ENCODE measurements around the gene LY9.

The LY9 gene

DNA sequence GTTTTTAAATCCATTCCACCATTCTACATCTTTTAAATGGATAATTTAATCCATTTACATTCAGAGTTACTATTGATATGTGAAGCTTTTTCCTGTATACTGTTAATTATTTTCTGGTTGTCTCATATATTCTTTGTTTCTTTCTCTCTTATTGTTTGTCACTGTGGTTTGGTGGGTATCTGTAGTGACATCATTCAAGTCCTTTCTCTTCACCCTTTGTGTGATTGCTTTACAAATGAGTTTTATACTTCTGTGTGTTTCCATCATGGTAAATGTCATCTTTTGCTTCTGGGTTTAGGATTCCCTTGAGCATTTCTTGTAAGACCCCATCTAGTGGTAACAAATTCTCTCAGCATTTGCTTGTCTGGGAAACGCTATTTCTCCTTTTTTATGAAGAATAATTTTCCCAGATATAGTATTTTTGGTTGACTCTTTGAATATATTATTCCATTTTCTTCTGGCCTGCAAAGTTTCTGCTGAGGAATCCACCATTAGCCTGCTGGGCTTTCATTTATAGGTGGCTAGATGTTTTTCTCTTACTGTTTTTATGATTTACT is 10.2 kb downstream of the LY9 start:
- no peak overlapping the region for H3K9ac ChIP-seq (ENCODE audit: low read length)
- peaks cover 6% of the 10 kb centered on the region; the same call in 1 of the 2 replicates for H3K9me3 ChIP-seq (ENCODE audit: control insufficient read depth, insufficient read depth, low read depth, low read length)
- H3K27ac ChIP-seq (ENCODE audit: low read depth, low read length) = no peak overlapping the region
- H3K36me3 ChIP-seq (ENCODE audit: control insufficient read depth, insufficient read depth, low read length) = no peaks in the 10 kb centered on the region
- H3K4me3 ChIP-seq (ENCODE audit: low read depth, low read length) = no peak overlapping the region
- H3K4me1 ChIP-seq (ENCODE audit: control insufficient read depth, insufficient read depth, low read length) = peaks cover 15% of the 10 kb centered on the region; the same call in 1 of the 2 replicates
- no peaks in the 10 kb centered on the region for H3K27me3 ChIP-seq (ENCODE audit: control insufficient read depth, insufficient read depth, low read length)

DNA sequence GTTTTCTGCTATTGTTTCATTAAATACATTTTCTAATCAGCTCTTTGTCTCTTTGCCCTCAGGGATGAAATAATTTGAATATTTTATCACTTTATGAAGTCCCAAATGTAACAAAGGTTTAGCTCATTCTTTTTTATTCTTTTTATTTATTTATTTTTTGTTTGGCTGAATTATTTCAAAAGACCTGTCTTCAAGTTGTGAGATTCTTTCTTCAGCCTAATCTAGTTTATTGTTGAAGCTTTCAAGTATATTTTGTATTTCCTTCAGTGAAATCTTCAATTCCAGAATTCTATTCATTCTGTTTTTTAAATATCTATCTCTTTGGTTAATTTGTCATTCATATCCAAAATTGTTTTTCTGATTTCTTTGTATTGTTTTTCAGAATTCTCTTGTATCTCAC is 10.8 kb downstream of the LY9 start:
- Histone ChIP-seq H3K27ac (ENCODE audit: low read depth, low read length) (no peak overlapping the region), H3K27me3 (ENCODE audit: control insufficient read depth, insufficient read depth, low read length) (no peaks in the 10 kb centered on the region), H3K4me3 (ENCODE audit: low read depth, low read length) (no peak overlapping the region), H3K4me1 (ENCODE audit: control insufficient read depth, insufficient read depth, low read length) (peaks cover 15% of the 10 kb centered on the region; the same call in 1 of the 2 replicates), H3K9me3 (ENCODE audit: control insufficient read depth, insufficient read depth, low read depth, low read length) (peaks cover 6% of the 10 kb centered on the region; the same call in 1 of the 2 replicates), H3K36me3 (ENCODE audit: control insufficient read depth, insufficient read depth, low read length) (no peaks in the 10 kb centered on the region), H3K9ac (ENCODE audit: low read length) (no peak overlapping the region)

DNA sequence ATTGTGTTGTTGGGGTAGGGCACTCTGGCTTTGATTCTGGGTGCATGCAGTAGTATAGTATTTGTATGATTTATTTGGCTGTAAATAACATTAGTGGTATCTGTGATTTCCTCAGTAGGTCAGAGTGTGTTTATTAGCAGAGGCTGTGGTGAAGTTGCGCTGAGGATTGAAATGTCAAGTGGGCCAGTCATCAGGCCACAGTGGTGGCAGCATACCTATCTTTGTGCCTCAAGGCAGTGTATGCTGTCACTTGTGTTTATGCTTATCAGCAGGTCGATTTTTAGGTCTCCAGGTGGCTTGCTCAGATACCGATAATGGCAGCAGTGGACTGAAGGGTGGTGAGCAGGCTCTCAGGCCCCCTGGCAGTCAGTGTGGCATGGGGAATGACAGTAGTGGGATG is 11.3 kb downstream of the LY9 start:
- peaks cover 6% of the 10 kb centered on the region; the same call in 1 of the 2 replicates for H3K9me3 ChIP-seq (ENCODE audit: control insufficient read depth, insufficient read depth, low read depth, low read length)
- H3K27ac ChIP-seq (ENCODE audit: low read depth, low read length) = no peak overlapping the region
- H3K4me3 ChIP-seq (ENCODE audit: low read depth, low read length) = no peak overlapping the region
- no peaks in the 10 kb centered on the region for H3K27me3 ChIP-seq (ENCODE audit: control insufficient read depth, insufficient read depth, low read length)
- H3K4me1 ChIP-seq (ENCODE audit: control insufficient read depth, insufficient read depth, low read length) = peaks cover 15% of the 10 kb centered on the region; the same call in 1 of the 2 replicates
- no peaks in the 10 kb centered on the region for H3K36me3 ChIP-seq (ENCODE audit: control insufficient read depth, insufficient read depth, low read length)
- H3K9ac ChIP-seq (ENCODE audit: low read length) = no peak overlapping the region

DNA sequence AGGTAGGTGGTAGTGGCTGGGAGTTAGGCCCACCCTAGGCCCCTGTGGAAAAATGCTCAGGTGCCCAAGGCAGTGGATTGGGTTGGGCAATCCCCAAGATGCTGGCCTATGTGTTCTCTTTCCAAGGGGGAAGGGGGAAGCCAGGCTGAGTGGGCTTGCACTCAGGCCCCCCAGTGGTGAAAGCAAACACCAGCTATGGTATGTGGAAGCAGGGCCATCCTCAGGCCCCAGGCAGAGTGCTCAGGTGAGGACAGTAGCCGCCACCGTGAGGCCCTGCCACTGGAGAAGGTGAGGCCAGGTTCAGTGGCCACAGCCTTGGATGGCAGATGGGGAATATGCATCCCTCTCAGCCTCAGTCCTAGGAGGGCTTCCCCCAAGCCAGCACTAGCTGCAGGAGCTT is 11.8 kb downstream of the LY9 start:
- H3K4me3 ChIP-seq (ENCODE audit: low read depth, low read length) = no peak overlapping the region
- no peak overlapping the region for H3K9ac ChIP-seq (ENCODE audit: low read length)
- H3K4me1 ChIP-seq (ENCODE audit: control insufficient read depth, insufficient read depth, low read length) = peaks cover 15% of the 10 kb centered on the region; the same call in 1 of the 2 replicates
- peaks cover 6% of the 10 kb centered on the region; the same call in 1 of the 2 replicates for H3K9me3 ChIP-seq (ENCODE audit: control insufficient read depth, insufficient read depth, low read depth, low read length)
- H3K27me3 ChIP-seq (ENCODE audit: control insufficient read depth, insufficient read depth, low read length) = no peaks in the 10 kb centered on the region
- H3K36me3 ChIP-seq (ENCODE audit: control insufficient read depth, insufficient read depth, low read length) = no peaks in the 10 kb centered on the region
- H3K27ac ChIP-seq (ENCODE audit: low read depth, low read length) = no peak overlapping the region

DNA sequence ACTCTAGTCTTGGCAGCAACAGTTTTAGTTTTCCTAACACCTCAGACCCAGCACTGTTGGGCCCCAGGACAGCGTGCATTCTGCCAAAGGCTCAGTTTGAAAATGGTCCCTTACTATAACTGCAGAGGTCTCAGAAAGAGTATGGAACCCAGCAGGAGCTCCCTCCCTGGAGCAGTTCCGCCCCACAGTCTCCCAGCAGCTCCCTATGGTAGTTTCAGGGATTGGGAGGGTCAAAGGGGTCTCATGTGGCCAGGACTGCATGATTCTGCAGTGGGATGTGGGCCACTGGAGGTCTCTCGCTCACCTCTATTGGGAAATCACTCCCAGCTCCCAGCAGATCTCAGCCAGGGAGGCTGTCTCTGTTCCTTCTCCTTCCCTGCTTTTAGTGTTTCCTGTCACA is 12.3 kb downstream of the LY9 start:
- peaks cover 18% of the 10 kb centered on the region for H3K4me1 ChIP-seq (ENCODE audit: control insufficient read depth, insufficient read depth, low read length)
- H3K27me3 ChIP-seq (ENCODE audit: control insufficient read depth, insufficient read depth, low read length) = no peaks in the 10 kb centered on the region
- no peak overlapping the region for H3K27ac ChIP-seq (ENCODE audit: low read depth, low read length)
- no peak overlapping the region for H3K9ac ChIP-seq (ENCODE audit: low read length)
- H3K9me3 ChIP-seq (ENCODE audit: control insufficient read depth, insufficient read depth, low read depth, low read length) = peaks cover 6% of the 10 kb centered on the region; the same call in 1 of the 2 replicates
- H3K4me3 ChIP-seq (ENCODE audit: low read depth, low read length) = no peak overlapping the region
- H3K36me3 ChIP-seq (ENCODE audit: control insufficient read depth, insufficient read depth, low read length) = no peaks in the 10 kb centered on the region

DNA sequence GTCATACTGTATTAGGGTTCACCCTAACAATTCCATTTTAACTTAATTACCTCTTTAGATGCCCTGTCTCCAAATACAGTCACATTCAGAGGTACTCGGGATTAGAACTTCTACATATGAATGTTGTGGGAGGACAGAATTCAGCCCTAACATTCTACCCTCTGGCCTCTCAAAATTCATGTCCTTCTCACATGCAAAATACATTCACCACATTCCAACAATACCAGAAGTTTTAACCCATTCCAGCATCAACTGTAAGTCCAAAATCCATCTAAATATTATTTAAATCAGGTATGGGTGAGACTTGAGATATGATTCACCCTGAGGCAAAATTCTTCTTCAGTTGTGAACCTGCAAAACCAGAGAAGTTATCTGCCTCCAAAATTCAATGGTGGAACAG is 14.5 kb downstream of the LY9 start:
- no peaks in the 10 kb centered on the region for H3K36me3 ChIP-seq (ENCODE audit: control insufficient read depth, insufficient read depth, low read length)
- no peak overlapping the region for H3K9ac ChIP-seq (ENCODE audit: low read length)
- peaks cover 20% of the 10 kb centered on the region for H3K4me1 ChIP-seq (ENCODE audit: control insufficient read depth, insufficient read depth, low read length)
- peaks cover 6% of the 10 kb centered on the region; the same call in 1 of the 2 replicates for H3K9me3 ChIP-seq (ENCODE audit: control insufficient read depth, insufficient read depth, low read depth, low read length)
- H3K27me3 ChIP-seq (ENCODE audit: control insufficient read depth, insufficient read depth, low read length) = no peaks in the 10 kb centered on the region
- no peak overlapping the region for H3K4me3 ChIP-seq (ENCODE audit: low read depth, low read length)
- H3K27ac ChIP-seq (ENCODE audit: low read depth, low read length) = no peak overlapping the region

DNA sequence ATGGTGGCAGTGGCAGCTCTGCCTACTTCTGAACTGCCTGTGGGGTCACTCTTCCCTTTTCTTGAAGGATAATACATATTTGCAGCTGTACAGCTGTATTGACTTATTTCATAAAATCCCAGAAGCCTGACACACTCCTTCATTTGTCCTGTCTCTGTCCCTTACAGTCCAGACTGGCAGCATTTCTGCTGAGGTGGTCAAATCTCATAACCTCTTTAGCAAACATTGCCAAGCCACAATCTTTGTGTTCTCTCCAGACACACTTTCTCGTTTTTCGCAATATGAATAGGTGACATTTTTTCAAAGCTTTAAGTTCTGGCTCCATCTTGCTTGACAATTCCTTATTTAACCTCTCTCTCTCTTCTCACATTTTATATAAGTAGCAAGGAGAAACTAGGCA is 15.2 kb downstream of the LY9 start:
- H3K27me3 ChIP-seq (ENCODE audit: control insufficient read depth, insufficient read depth, low read length) = no peaks in the 10 kb centered on the region
- no peak overlapping the region for H3K27ac ChIP-seq (ENCODE audit: low read depth, low read length)
- no peaks in the 10 kb centered on the region for H3K36me3 ChIP-seq (ENCODE audit: control insufficient read depth, insufficient read depth, low read length)
- H3K4me1 ChIP-seq (ENCODE audit: control insufficient read depth, insufficient read depth, low read length) = peaks cover 20% of the 10 kb centered on the region
- H3K9ac ChIP-seq (ENCODE audit: low read length) = no peak overlapping the region
- no peak overlapping the region for H3K4me3 ChIP-seq (ENCODE audit: low read depth, low read length)
- peaks cover 6% of the 10 kb centered on the region; the same call in 1 of the 2 replicates for H3K9me3 ChIP-seq (ENCODE audit: control insufficient read depth, insufficient read depth, low read depth, low read length)

DNA sequence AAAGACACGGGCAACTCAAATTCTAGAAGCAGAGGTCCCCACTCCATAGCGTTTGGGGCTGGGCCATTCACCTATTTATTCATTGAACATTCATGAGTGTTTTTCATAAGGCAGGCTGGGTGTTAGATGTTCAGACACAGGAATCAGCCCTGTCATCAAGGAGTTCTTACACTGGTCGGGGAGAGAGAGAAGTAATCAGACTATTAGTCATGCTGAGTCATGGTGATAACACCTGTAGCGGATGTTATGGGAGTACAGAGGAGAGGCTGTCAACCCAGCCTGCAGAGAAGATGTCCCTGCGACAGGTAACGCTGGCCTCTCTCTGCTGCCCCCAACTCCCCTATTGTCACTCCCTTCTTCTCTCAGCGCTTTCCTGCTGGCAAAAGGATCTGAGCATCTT is 17.2 kb downstream of the LY9 start:
- no peak overlapping the region for H3K4me3 ChIP-seq (ENCODE audit: low read depth, low read length)
- no peaks in the 10 kb centered on the region for H3K9me3 ChIP-seq (ENCODE audit: control insufficient read depth, insufficient read depth, low read depth, low read length)
- H3K27ac ChIP-seq (ENCODE audit: low read depth, low read length) = no peak overlapping the region
- H3K36me3 ChIP-seq (ENCODE audit: control insufficient read depth, insufficient read depth, low read length) = no peaks in the 10 kb centered on the region
- H3K4me1 ChIP-seq (ENCODE audit: control insufficient read depth, insufficient read depth, low read length) = peaks cover 24% of the 10 kb centered on the region
- no peaks in the 10 kb centered on the region for H3K27me3 ChIP-seq (ENCODE audit: control insufficient read depth, insufficient read depth, low read length)
- H3K9ac ChIP-seq (ENCODE audit: low read length) = no peak overlapping the region

DNA sequence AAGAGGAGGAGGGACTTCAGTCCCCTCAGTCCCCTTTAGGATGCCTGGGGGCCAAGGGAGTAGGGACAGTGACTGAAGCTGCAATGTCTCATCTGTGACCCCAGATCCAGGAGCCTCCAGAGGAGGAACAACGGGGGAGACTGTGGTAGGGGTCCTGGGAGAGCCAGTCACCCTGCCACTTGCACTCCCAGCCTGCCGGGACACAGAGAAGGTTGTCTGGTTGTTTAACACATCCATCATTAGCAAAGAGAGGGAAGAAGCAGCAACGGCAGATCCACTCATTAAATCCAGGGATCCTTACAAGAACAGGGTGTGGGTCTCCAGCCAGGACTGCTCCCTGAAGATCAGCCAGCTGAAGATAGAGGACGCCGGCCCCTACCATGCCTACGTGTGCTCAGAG is 18.3 kb downstream of the LY9 start:
- H3K27me3 ChIP-seq (ENCODE audit: control insufficient read depth, insufficient read depth, low read length) = no peaks in the 10 kb centered on the region
- no peak overlapping the region for H3K27ac ChIP-seq (ENCODE audit: low read depth, low read length)
- no peaks in the 10 kb centered on the region for H3K9me3 ChIP-seq (ENCODE audit: control insufficient read depth, insufficient read depth, low read depth, low read length)
- no peak overlapping the region for H3K9ac ChIP-seq (ENCODE audit: low read length)
- H3K4me1 ChIP-seq (ENCODE audit: control insufficient read depth, insufficient read depth, low read length) = peaks cover 27% of the 10 kb centered on the region
- no peaks in the 10 kb centered on the region for H3K36me3 ChIP-seq (ENCODE audit: control insufficient read depth, insufficient read depth, low read length)
- no peak overlapping the region for H3K4me3 ChIP-seq (ENCODE audit: low read depth, low read length)

DNA sequence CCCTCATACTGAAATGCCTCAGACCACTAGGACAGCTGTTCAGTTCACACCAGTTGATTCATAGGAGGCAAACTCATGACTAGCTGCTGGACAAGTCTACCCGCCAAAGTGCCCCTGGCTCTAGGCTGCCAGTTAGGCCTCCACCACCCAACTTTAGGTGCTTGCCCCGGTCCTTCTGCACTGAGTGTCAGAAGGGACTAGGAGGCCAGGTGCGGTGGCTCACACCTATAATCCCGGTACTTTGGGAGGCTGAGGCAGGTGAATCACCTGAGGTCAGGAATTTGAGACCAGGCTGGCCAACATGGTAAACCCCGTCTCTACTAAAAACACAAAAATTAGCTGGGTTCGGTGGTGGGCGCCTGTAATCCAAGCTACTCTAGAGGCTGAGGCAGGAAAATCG is 18.9 kb downstream of the LY9 start:
- Histone ChIP-seq H3K4me1 (ENCODE audit: control insufficient read depth, insufficient read depth, low read length) (peaks cover 23% of the 10 kb centered on the region), H3K27me3 (ENCODE audit: control insufficient read depth, insufficient read depth, low read length) (no peaks in the 10 kb centered on the region), H3K9ac (ENCODE audit: low read length) (no peak overlapping the region), H3K9me3 (ENCODE audit: control insufficient read depth, insufficient read depth, low read depth, low read length) (no peaks in the 10 kb centered on the region), H3K36me3 (ENCODE audit: control insufficient read depth, insufficient read depth, low read length) (no peaks in the 10 kb centered on the region), H3K4me3 (ENCODE audit: low read depth, low read length) (no peak overlapping the region), H3K27ac (ENCODE audit: low read depth, low read length) (no peak overlapping the region)

DNA sequence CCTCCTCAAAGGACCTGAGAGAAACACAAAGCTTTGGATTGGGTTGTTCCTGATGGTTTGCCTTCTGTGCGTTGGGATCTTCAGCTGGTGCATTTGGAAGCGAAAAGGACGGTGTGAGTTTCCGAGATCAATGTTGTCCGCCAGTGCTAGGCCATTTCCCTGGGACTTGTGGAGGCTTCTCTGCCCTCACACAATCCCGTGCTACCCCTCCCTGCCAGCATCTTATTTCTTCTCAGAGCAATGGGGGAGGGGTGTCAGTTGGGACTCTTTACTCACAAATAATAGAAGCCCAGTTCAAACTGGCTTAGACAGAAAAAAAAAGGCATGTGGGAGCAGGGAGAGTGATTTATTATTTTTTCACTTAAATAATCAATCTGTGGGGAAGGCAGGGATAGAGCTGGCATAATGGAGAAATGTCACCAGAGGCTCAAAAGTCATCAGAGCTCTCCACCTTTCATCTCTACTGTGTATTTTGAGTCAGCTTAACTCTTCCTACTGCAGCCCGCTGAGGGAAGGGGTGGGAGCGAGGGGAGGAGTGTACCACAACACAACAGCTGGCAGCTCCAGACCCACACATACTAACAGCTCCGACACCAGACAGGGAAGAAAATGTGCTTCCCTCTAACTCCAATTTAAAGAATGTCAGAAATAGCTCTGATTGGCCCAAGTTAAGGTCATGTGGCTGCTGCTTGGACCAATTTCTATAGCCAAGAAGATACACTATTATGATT is 22.4 kb downstream of the LY9 start:
- no peaks in the 10 kb centered on the region for H3K36me3 ChIP-seq (ENCODE audit: control insufficient read depth, insufficient read depth, low read length)
- H3K27ac ChIP-seq (ENCODE audit: low read depth, low read length) = no peak overlapping the region
- H3K4me3 ChIP-seq (ENCODE audit: low read depth, low read length) = no peak overlapping the region
- no peaks in the 10 kb centered on the region for H3K27me3 ChIP-seq (ENCODE audit: control insufficient read depth, insufficient read depth, low read length)
- no peaks in the 10 kb centered on the region for H3K9me3 ChIP-seq (ENCODE audit: control insufficient read depth, insufficient read depth, low read depth, low read length)
- H3K9ac ChIP-seq (ENCODE audit: low read length) = no peak overlapping the region
- H3K4me1 ChIP-seq (ENCODE audit: control insufficient read depth, insufficient read depth, low read length) = peaks cover 8% of the 10 kb centered on the region
